ENCODE results near the gene DDX54.
A peak's percentile ranks its signal among the peaks of the same experiment; 100 is the strongest.
"Not testable (repeated sequence)": the region's sequence is repeated elsewhere in the genome, so short reads cannot be mapped to it uniquely, and the experiment has no call there.

DDX54 gene

GRCh38 chr12:113136128-113136989 is 48.9 kb downstream of the DDX54 start:
- DNase-seq: peak; percentile 90
- in situ Hi-C loops (cut with HindIII; ENCODE audit: low pct_ligation_motif_present, low pct_unique_long_range_greater_than_20kb, low sequenced_read_pairs): no loop called here

- in situ Hi-C loops (cut with HindIII; ENCODE audit: low pct_ligation_motif_present, low pct_unique_long_range_greater_than_20kb, low sequenced_read_pairs): no loop called here
- peak; percentile 98 for DNase-seq
Observed at GRCh38 chr12:113135178-113136127, 49.8 kb downstream of the DDX54 start, which contains the start of gene RASAL1. RASAL1 (minus strand) TSS chr12:113135761; CDS start chr12:113135462, 299 bp downstream.

GRCh38 chr12:113134521-113134951 is 50.7 kb downstream of the DDX54 start:
- DNase-seq: no peak
- in situ Hi-C loops (cut with HindIII; ENCODE audit: low pct_ligation_motif_present, low pct_unique_long_range_greater_than_20kb, low sequenced_read_pairs): no loop called here

GRCh38 chr12:113134071-113134470 is 51.2 kb downstream of the DDX54 start:
- in situ Hi-C loops (cut with HindIII; ENCODE audit: low pct_ligation_motif_present, low pct_unique_long_range_greater_than_20kb, low sequenced_read_pairs): no loop called here
- no peak for DNase-seq

- DNase-seq: peak; percentile 42
- in situ Hi-C loops (cut with HindIII; ENCODE audit: low pct_ligation_motif_present, low pct_unique_long_range_greater_than_20kb, low sequenced_read_pairs): no loop called here
Observed at GRCh38 chr12:113133666-113134065, 51.6 kb downstream of the DDX54 start.

- DNase-seq: no peak
- in situ Hi-C loops (cut with HindIII; ENCODE audit: low pct_ligation_motif_present, low pct_unique_long_range_greater_than_20kb, low sequenced_read_pairs): no loop called here
Observed at GRCh38 chr12:113133036-113133435, 52.2 kb downstream of the DDX54 start.

- DNase-seq: peak; percentile 25
- in situ Hi-C loops (cut with HindIII; ENCODE audit: low pct_ligation_motif_present, low pct_unique_long_range_greater_than_20kb, low sequenced_read_pairs): no loop called here
Observed at GRCh38 chr12:113131556-113131955, 53.7 kb downstream of the DDX54 start.

- peak; percentile 93 for DNase-seq
- in situ Hi-C loops (cut with HindIII; ENCODE audit: low pct_ligation_motif_present, low pct_unique_long_range_greater_than_20kb, low sequenced_read_pairs): no loop called here
Observed at GRCh38 chr12:113130457-113131135, 54.7 kb downstream of the DDX54 start.

GRCh38 chr12:113129664-113130456 is 55.4 kb downstream of the DDX54 start:
- in situ Hi-C loops (cut with HindIII; ENCODE audit: low pct_ligation_motif_present, low pct_unique_long_range_greater_than_20kb, low sequenced_read_pairs): no loop called here
- DNase-seq: no peak

GRCh38 chr12:113128802-113129663 is 56.2 kb downstream of the DDX54 start:
- DNase-seq: no peak
- in situ Hi-C loops (cut with HindIII; ENCODE audit: low pct_ligation_motif_present, low pct_unique_long_range_greater_than_20kb, low sequenced_read_pairs): no loop called here

- in situ Hi-C loops (cut with HindIII; ENCODE audit: low pct_ligation_motif_present, low pct_unique_long_range_greater_than_20kb, low sequenced_read_pairs): no loop called here
- no peak for DNase-seq
Observed at GRCh38 chr12:113127791-113128199, 57.5 kb downstream of the DDX54 start.

GRCh38 chr12:113120670-113121370 is 64.5 kb downstream of the DDX54 start:
- in situ Hi-C loops (cut with HindIII; ENCODE audit: low pct_ligation_motif_present, low pct_unique_long_range_greater_than_20kb, low sequenced_read_pairs): no loop called here
- DNase-seq: peak; percentile 27

- in situ Hi-C loops (cut with HindIII; ENCODE audit: low pct_ligation_motif_present, low pct_unique_long_range_greater_than_20kb, low sequenced_read_pairs): no loop called here
Observed at GRCh38 chr12:113119980-113120669, 65.2 kb downstream of the DDX54 start.

GRCh38 chr12:113118142-113118541 is 67.1 kb downstream of the DDX54 start:
- no peak for DNase-seq
- in situ Hi-C loops (cut with HindIII; ENCODE audit: low pct_ligation_motif_present, low pct_unique_long_range_greater_than_20kb, low sequenced_read_pairs): no loop called here

More at GRCh38 chr12:113119980-113120669, 65.2 kb downstream of the DDX54 start:
- no peak for DNase-seq

GRCh38 chr12:113117684-113118083 is 67.6 kb downstream of the DDX54 start:
- DNase-seq; in situ Hi-C loops (cut with HindIII; ENCODE audit: low pct_ligation_motif_present, low pct_unique_long_range_greater_than_20kb, low sequenced_read_pairs): not testable (repeated sequence)

- no peak for DNase-seq
Observed at GRCh38 chr12:113116875-113117274, 68.4 kb downstream of the DDX54 start.

More at GRCh38 chr12:113116875-113117274, 68.4 kb downstream of the DDX54 start:
- in situ Hi-C loops (cut with HindIII; ENCODE audit: low pct_ligation_motif_present, low pct_unique_long_range_greater_than_20kb, low sequenced_read_pairs): no loop called here
